GM20000 (cell line): ENCODE measurements around the gene RBBP8.

Source experiments
- DNase-seq: peaks from one replicate; pipeline ENCODE4 v3.0.0; 2012; ENCODE audit warnings: low spot score
- TF ChIP-seq, protein P1 (sequence below): IDR thresholded peaks from 2 replicates; pipeline ENCODE4 v1.5.1; 2012; ENCODE audit warnings: mild to moderate bottlenecking, control low read depth; ENCODE audit errors: extremely low read depth, missing control alignments

RBBP8 gene

DNA sequence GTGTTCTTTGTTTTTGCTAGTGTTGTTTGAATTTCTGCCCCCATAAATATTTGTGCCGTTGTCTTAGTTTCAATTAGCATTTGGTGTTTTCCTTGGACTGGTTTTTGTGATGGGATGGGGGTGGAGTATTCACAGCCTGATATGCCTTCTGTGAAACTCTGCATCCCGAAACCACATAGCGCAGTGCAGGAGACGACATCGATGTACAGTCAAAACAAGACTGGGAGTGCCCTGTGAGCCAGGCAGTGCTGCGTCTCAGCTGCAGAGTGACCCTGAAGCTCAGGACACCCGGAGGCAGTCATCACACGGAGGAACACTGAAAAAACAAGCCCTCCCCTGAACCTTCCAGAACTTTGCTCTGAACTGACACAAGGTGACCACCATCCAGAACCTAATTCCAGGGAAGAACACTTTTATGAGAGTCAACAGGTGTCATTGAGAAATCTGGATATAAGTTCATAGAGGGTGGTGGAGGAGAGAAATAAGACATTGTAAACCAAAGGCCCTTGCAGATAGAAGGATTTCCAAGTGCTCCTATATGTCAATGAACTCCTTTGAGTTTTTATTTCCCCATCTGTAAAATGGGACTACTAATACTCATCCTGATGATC lies 141.0 kb downstream of the RBBP8 start:
- no peak for DNase-seq
- TF ChIP-seq, protein P1, sequence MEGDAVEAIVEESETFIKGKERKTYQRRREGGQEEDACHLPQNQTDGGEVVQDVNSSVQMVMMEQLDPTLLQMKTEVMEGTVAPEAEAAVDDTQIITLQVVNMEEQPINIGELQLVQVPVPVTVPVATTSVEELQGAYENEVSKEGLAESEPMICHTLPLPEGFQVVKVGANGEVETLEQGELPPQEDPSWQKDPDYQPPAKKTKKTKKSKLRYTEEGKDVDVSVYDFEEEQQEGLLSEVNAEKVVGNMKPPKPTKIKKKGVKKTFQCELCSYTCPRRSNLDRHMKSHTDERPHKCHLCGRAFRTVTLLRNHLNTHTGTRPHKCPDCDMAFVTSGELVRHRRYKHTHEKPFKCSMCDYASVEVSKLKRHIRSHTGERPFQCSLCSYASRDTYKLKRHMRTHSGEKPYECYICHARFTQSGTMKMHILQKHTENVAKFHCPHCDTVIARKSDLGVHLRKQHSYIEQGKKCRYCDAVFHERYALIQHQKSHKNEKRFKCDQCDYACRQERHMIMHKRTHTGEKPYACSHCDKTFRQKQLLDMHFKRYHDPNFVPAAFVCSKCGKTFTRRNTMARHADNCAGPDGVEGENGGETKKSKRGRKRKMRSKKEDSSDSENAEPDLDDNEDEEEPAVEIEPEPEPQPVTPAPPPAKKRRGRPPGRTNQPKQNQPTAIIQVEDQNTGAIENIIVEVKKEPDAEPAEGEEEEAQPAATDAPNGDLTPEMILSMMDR, result no peak
